H9 (cell line): ENCODE results near the gene FOXJ3. TPM values are rescaled to one million over a fixed set of nuclear protein-coding genes. Genes with fewer than 3 reads are reported as not detected.

Experiments used
- DNase-seq: peaks from one replicate; pipeline ENCODE4 v3.0.0-alpha.2; 2017
- H2AFZ ChIP-seq: one replicate; pipeline ENCODE4 v1.6.1; 2013; ENCODE audit warnings: mild to moderate bottlenecking, low read length, control low read depth, moderate library complexity
- H2AK5ac ChIP-seq: 2 replicates; pipeline ENCODE4 v1.6.1; 2013; ENCODE audit warnings: low read length, control low read depth, mixed read lengths; ENCODE audit not compliant: insufficient read length
- H2BK120ac ChIP-seq: one replicate; pipeline ENCODE4 v1.6.1; 2013; ENCODE audit warnings: low read depth, mild to moderate bottlenecking, low read length, control low read depth, inconsistent platforms; ENCODE audit not compliant: poor library complexity, severe bottlenecking
- H2BK12ac ChIP-seq: 2 replicates; pipeline ENCODE4 v1.6.1; 2013; ENCODE audit warnings: low read length, control low read depth, mixed read lengths, low read depth; ENCODE audit not compliant: insufficient read length
- H2BK15ac ChIP-seq: 2 replicates; pipeline ENCODE4 v1.6.1; 2013; ENCODE audit warnings: low read depth, low read length, control low read depth
- H2BK20ac ChIP-seq: one replicate; pipeline ENCODE4 v1.6.1; 2013; ENCODE audit warnings: low read depth, mild to moderate bottlenecking, low read length, control low read depth, inconsistent platforms; ENCODE audit not compliant: poor library complexity, severe bottlenecking
- H2BK5ac ChIP-seq: 2 replicates; pipeline ENCODE4 v1.6.1; 2013; ENCODE audit warnings: low read length, control low read depth, mixed read lengths; ENCODE audit not compliant: insufficient read length
- H3K14ac ChIP-seq: 2 replicates; pipeline ENCODE4 v1.6.1; 2013; ENCODE audit warnings: low read length, control low read depth; ENCODE audit not compliant: insufficient read depth
- H3K18ac ChIP-seq: 2 replicates; pipeline ENCODE4 v1.6.1; 2013; ENCODE audit warnings: low read depth, mild to moderate bottlenecking, mixed read lengths, low read length, control low read depth; ENCODE audit not compliant: insufficient read length
- H3K23ac ChIP-seq: 2 replicates; pipeline ENCODE4 v1.6.1; 2013; ENCODE audit warnings: low read length, control low read depth, mixed read lengths, low read depth; ENCODE audit not compliant: insufficient read length
- H3K23me2 ChIP-seq: 2 replicates; pipeline ENCODE4 v1.6.1; 2013; ENCODE audit warnings: low read depth, mild to moderate bottlenecking, mixed read lengths, low read length, control low read depth; ENCODE audit not compliant: insufficient read length, poor library complexity, severe bottlenecking
- H3K27ac ChIP-seq: 2 replicates; pipeline ENCODE4 v1.5.1; 2013; ENCODE audit warnings: low read length, control low read depth, mixed read lengths, low read depth; ENCODE audit not compliant: insufficient read length
- H3K27me3 ChIP-seq: 2 replicates; pipeline ENCODE4 v1.6.1; 2013; ENCODE audit warnings: low read length, control low read depth, inconsistent platforms; ENCODE audit not compliant: insufficient read depth
- H3K4ac ChIP-seq: 2 replicates; pipeline ENCODE4 v1.6.1; 2013; ENCODE audit warnings: low read depth, mild to moderate bottlenecking, control low read depth, inconsistent platforms, low read length, moderate library complexity
- H3K4me1 ChIP-seq: 2 replicates; pipeline ENCODE4 v1.6.1; 2013; ENCODE audit warnings: low read length, control low read depth, inconsistent platforms; ENCODE audit not compliant: insufficient read depth
- H3K4me2 ChIP-seq: 2 replicates; pipeline ENCODE4 v1.6.1; 2013; ENCODE audit warnings: low read length, control low read depth, mixed read lengths; ENCODE audit not compliant: insufficient read length, insufficient read depth
- H3K56ac ChIP-seq: 2 replicates; pipeline ENCODE4 v1.6.1; 2013; ENCODE audit warnings: low read depth, mild to moderate bottlenecking, mixed read lengths, low read length, control low read depth; ENCODE audit not compliant: insufficient read length
- H3K79me1 ChIP-seq: 2 replicates; pipeline ENCODE4 v1.6.1; 2013; ENCODE audit warnings: low read depth, mild to moderate bottlenecking, moderate library complexity, low read length, control low read depth, inconsistent platforms; ENCODE audit not compliant: insufficient read depth, poor library complexity, severe bottlenecking
- H3K79me2 ChIP-seq: 2 replicates; pipeline ENCODE4 v1.6.1; 2013; ENCODE audit warnings: low read length, control low read depth, inconsistent platforms; ENCODE audit not compliant: insufficient read depth
- H3K9ac ChIP-seq: 2 replicates; pipeline ENCODE4 v1.6.1; 2013; ENCODE audit warnings: low read length, control low read depth, mixed read lengths; ENCODE audit not compliant: insufficient read length; ENCODE audit errors: extremely low read depth
- H3K9me3 ChIP-seq: one replicate; pipeline ENCODE4 v1.6.1; 2013; ENCODE audit warnings: low read depth, low read length, inconsistent platforms; ENCODE audit not compliant: control insufficient read depth
- H3T11ph ChIP-seq: one replicate; pipeline ENCODE4 v1.6.1; 2013; ENCODE audit warnings: mild to moderate bottlenecking, low read length, control low read depth, inconsistent platforms
- H4K20me1 ChIP-seq: one replicate; pipeline ENCODE4 v1.6.1; 2013; ENCODE audit not compliant: control insufficient read depth, insufficient read length, insufficient read depth
- H4K5ac ChIP-seq: 2 replicates; pipeline ENCODE4 v1.6.1; 2013; ENCODE audit warnings: low read depth, mild to moderate bottlenecking, mixed read lengths, low read length, control low read depth; ENCODE audit not compliant: insufficient read length
- H4K8ac ChIP-seq: replicated peaks from 2 replicates; pipeline ENCODE4 v1.6.1; 2013; ENCODE audit warnings: low read length, control low read depth, mixed read lengths, low read depth; ENCODE audit not compliant: insufficient read length
- H4K91ac ChIP-seq: 2 replicates; pipeline ENCODE4 v1.6.1; 2013; ENCODE audit warnings: low read depth, mild to moderate bottlenecking, moderate library complexity, mixed read lengths, low read length, control low read depth; ENCODE audit not compliant: insufficient read length
- H3K27ac Mint-ChIP-seq, 3 experiments: 2 replicates in 2 of 3; 3 replicates in 1 of 3; pipeline ENCODE4 v1.8.0; 2020 to 2021; ENCODE audit warnings: mixed read lengths in 3 of 3, mild to moderate bottlenecking in 1 of 3, moderate library complexity in 1 of 3
- H3K27me3 Mint-ChIP-seq: 2 replicates; pipeline ENCODE4 v1.8.0; 2021; ENCODE audit warnings: low read depth, mild to moderate bottlenecking, moderate library complexity, mixed read lengths
- H3K36me3 Mint-ChIP-seq, 3 experiments: 2 replicates in 2 of 3; 3 replicates in 1 of 3; pipeline ENCODE4 v1.8.0; 2020 to 2021; ENCODE audit warnings: low read depth in 3 of 3, mixed read lengths in 3 of 3; ENCODE audit not compliant: insufficient read depth in 1 of 3
- H3K4me1 Mint-ChIP-seq, 2 experiments: 2 replicates each; pipeline ENCODE4 v1.8.0; 2020; ENCODE audit warnings: mixed read lengths in 2 of 2
- H3K4me3 Mint-ChIP-seq, 2 experiments: 2 replicates in 1 of 2; 3 replicates in 1 of 2; pipeline ENCODE4 v1.8.0; 2020 to 2021; ENCODE audit warnings: mild to moderate bottlenecking in 2 of 2, mixed read lengths in 2 of 2, moderate library complexity in 1 of 2
- H3K9me3 Mint-ChIP-seq, 2 experiments: 2 replicates in 1 of 2; 3 replicates in 1 of 2; pipeline ENCODE4 v1.8.0; 2020; ENCODE audit warnings: mild to moderate bottlenecking in 2 of 2, mixed read lengths in 2 of 2, moderate library complexity in 1 of 2
- CTCF ChIP-seq: fragments of 200-600 bp; sonication (generic); conservative IDR thresholded peaks from 3 replicates; pipeline ENCODE4 v1.8.0; 2021; ENCODE audit warnings: antibody characterized with exemption, mild to moderate bottlenecking
- WGBS: extraction: QIAGEN DNeasy Blood & Tissue Kit; methylation state at CpG from one replicate; pipeline ENCODE4 v1.1.7; 2013; ENCODE audit warnings: missing lambda C conversion rate, low lambda C conversion rate, mixed read lengths; ENCODE audit not compliant: insufficient read length; ENCODE audit errors: extremely low coverage; 5-methylcytosine and 5-hydroxymethylcytosine counted together
- total RNA-seq: library from RNA; stranded (reverse); gene quantifications from 2 replicates; pipeline ENCODE4 v1.2.1, GENCODE V29; 2021

Gene FOXJ3
- total RNA-seq, 1 experiment from 2014 or later: 49.9 TPM

- no peak overlapping the region for H3K4me3 Mint-ChIP-seq
- H2AFZ ChIP-seq: no peak overlapping the region
These were observed 181.4 kb downstream of the FOXJ3 start for GRCh38 chr1:42153624-42154023.

More at GRCh38 chr1:42153624-42154023, 181.4 kb downstream of the FOXJ3 start:
- H3K23ac ChIP-seq: no peak overlapping the region
- H2BK12ac ChIP-seq: no peak overlapping the region
- Mint-ChIP-seq H3K36me3 (no peaks in the 10 kb centered on the region; a peak in 1 of 7 replicates), H3K27me3 (peaks cover 12% of the 10 kb centered on the region), H3K4me1 (no peaks in the 10 kb centered on the region), H3K9me3 (no peaks in the 10 kb centered on the region), H3K27ac (peak overlapping the region in 1 of 3 experiments; percentile 25; a peak in 1 of 7 replicates)
- no peak overlapping the region for H3K9ac ChIP-seq
- H3K9me3 ChIP-seq: no peaks in the 10 kb centered on the region
- H2BK5ac ChIP-seq: no peak overlapping the region
- no peak overlapping the region for H2BK15ac ChIP-seq
- no peak overlapping the region for H3K18ac ChIP-seq
- no peak overlapping the region for H3K56ac ChIP-seq
- H3K23me2 ChIP-seq: no peaks in the 10 kb centered on the region
- H3K79me2 ChIP-seq: no peaks in the 10 kb centered on the region
- H3K4me2 ChIP-seq: no peak overlapping the region
- H2BK20ac ChIP-seq: no peak overlapping the region
- H3K27ac ChIP-seq: no peak overlapping the region
- DNase-seq: no peak
- no peak overlapping the region for H4K5ac ChIP-seq
- H3K4ac ChIP-seq: no peak overlapping the region
- no peak overlapping the region for H3K14ac ChIP-seq
- H3T11ph ChIP-seq: no peak overlapping the region
- H3K27me3 ChIP-seq: no peaks in the 10 kb centered on the region
- WGBS: no CpG with 5 or more reads among the region's 6 CpGs
- no peak overlapping the region for H2BK120ac ChIP-seq
- no peak overlapping the region for H4K91ac ChIP-seq
- H3K4me1 ChIP-seq: no peaks in the 10 kb centered on the region
- no peak overlapping the region for H2AK5ac ChIP-seq
- H4K20me1 ChIP-seq: no peaks in the 10 kb centered on the region
- no peak overlapping the region for H4K8ac ChIP-seq
- TF ChIP-seq CTCF: no peak
- no peaks in the 10 kb centered on the region for H3K79me1 ChIP-seq
